Ovary (tissue), 3 donors: ENCODE data around the gene PAQR7.

ENCODE experiments used
- EP300 ChIP-seq: sonication (generic); formaldehyde crosslinking; IDR thresholded peaks from one replicate; pipeline ENCODE4 v1.6.1; 2017; ENCODE audit warnings: antibody characterized with exemption
- TF ChIP-seq, protein P1 (sequence below), 3 donors: fragments of 450-650 bp in 2 of 3; fragments of 200-600 bp in 1 of 3; IDR thresholded peaks; one replicate each; pipeline versions ENCODE4 v1.5.1 to v1.8.0; 2016 to 2022; ENCODE audit warnings: antibody characterized with exemption in 3 of 3, mild to moderate bottlenecking in 1 of 3
- donor health status: DM: no; HTN: no; CAD: no.

- TF ChIP-seq, protein P1, sequence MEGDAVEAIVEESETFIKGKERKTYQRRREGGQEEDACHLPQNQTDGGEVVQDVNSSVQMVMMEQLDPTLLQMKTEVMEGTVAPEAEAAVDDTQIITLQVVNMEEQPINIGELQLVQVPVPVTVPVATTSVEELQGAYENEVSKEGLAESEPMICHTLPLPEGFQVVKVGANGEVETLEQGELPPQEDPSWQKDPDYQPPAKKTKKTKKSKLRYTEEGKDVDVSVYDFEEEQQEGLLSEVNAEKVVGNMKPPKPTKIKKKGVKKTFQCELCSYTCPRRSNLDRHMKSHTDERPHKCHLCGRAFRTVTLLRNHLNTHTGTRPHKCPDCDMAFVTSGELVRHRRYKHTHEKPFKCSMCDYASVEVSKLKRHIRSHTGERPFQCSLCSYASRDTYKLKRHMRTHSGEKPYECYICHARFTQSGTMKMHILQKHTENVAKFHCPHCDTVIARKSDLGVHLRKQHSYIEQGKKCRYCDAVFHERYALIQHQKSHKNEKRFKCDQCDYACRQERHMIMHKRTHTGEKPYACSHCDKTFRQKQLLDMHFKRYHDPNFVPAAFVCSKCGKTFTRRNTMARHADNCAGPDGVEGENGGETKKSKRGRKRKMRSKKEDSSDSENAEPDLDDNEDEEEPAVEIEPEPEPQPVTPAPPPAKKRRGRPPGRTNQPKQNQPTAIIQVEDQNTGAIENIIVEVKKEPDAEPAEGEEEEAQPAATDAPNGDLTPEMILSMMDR (IDR thresholded peaks at IDR 0.05): no peak
- no peak for TF ChIP-seq EP300
Measured at GRCh38 chr1:25896266-25896665, 20.8 kb upstream of the PAQR7 start.
